ENCODE measurements around the gene ZNF22.
"Not testable (repeated sequence)": the region's sequence is repeated elsewhere in the genome, so short reads cannot be mapped to it uniquely, and the experiment has no call there.

ZNF22 gene

DNA sequence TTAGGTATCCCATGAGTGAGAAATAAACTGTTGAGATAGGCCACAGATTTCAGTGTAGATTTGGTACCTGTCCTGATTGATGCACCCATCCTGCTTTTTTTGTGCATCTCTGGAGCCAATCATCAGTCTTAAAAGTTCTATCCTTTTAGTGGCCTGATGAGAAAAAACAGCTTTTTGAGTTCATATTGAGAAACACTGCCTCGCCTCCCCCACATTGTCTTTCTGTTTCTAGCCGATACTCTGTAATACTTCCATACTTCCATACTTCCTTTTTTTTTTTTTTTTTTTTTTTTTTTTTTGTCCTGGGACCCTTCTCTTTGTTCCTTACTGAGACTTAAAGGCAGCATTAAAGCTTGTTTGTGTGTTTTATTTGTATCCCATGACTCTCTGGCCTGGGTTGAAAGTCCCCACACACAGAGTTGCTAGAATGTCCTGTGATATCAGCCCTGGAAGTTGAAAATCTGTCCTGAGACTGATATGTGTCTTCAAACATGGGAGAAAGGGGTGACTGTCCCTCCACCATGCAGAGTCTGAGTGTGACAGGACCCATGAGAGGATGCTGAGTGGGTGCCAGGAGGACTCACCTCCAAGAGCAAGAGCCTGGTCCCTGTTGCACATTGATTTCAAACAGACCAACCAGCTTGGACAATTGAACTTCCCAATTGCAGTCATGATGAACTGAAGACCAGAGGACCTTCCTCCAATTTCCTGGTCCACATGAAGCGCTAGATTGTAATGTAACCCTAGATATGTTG, 5.7 kb downstream of the ZNF22 start:
- FAIRE-seq (no peak), DNase-seq (ENCODE audit: insufficient read length, low spot score) (no peak)
- TF ChIP-seq CTCF (IDR thresholded peaks at IDR 0.05; ENCODE audit: insufficient read depth, missing control alignments): no peak

- no peak for DNase-seq (ENCODE audit: insufficient read length, low spot score)
- FAIRE-seq: peak; percentile 91
- peak; percentile 74 for TF ChIP-seq CTCF (IDR thresholded peaks at IDR 0.05; ENCODE audit: insufficient read depth, missing control alignments)
Observed at GRCh38 chr10:45008524-45009161, 7.9 kb downstream of the ZNF22 start.

DNA sequence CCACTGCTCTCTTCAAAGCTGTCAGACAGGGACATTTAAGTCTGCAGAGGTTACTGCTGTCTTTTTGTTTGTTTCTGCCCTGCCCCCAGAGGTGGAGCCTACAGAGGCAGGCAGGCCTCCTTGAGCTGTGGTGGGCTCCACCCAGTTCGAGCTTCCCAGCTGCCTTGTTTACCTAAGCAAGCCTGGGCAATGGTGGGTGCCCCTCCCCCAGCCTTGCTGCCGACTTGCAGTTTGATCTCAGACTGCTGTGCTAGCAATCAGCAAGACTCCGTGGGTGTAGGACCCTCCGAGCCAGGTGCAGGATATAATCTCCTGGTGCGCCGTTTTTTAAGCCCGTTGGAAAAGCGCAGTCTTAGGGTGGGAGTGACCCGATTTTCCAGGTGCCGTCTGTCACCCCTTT, 13.8 kb downstream of the ZNF22 start:
- FAIRE-seq: not testable (repeated sequence)

DNA sequence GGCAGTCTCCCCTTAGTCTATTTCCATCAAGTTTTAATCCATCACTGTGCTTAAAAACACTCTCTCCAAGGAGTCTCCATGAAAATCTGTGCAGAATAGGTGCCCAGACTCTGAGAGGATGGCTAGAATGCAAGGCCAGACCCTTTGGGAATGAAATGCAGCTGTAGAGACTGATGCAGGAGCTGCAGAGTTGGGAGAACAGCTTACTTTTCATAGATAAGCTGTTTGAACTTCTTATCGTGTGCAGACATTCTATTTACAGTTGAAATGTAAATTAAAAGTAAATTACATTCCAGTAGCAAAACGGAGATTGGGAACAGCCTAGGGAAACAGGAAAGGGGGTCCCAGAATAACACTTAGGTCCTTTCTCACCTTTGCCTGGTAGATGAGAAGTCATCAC, 14.9 kb downstream of the ZNF22 start:
- no peak for TF ChIP-seq CTCF (IDR thresholded peaks at IDR 0.05; ENCODE audit: insufficient read depth, missing control alignments)
- no peak for DNase-seq (ENCODE audit: insufficient read length, low spot score)
- FAIRE-seq: no peak

More for the DNA sequence above, 13.8 kb downstream of the ZNF22 start:
- DNase-seq (ENCODE audit: insufficient read length, low spot score): not testable (repeated sequence)

GRCh38 chr10:45023426-45023825, 22.7 kb downstream of the ZNF22 start:
- FAIRE-seq: no peak
- no peak for TF ChIP-seq CTCF (IDR thresholded peaks at IDR 0.05; ENCODE audit: insufficient read depth, missing control alignments)

DNA sequence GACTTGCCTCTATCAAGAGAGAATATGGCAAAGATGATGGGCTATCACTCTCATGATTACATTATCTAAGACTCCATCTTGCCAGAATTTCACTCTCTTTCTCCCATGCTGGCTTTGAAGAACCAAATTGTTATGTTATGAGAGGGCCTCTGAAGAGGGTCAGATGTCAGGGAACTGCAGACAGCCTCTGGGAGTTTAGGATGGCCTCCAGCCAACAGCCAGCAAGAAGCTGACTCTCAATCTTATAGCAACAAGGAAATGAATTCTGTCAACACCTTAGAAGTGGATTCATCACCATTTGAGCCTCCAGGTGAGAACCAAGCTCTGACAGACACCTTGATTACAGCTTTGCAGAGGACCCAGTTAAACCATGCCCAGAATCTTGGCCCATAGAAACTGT, 33.6 kb downstream of the ZNF22 start:
- no peak for TF ChIP-seq CTCF (IDR thresholded peaks at IDR 0.05; ENCODE audit: insufficient read depth, missing control alignments)
- FAIRE-seq: no peak

More at GRCh38 chr10:45023426-45023825, 22.7 kb downstream of the ZNF22 start:
- DNase-seq (ENCODE audit: insufficient read length, low spot score): no peak

DNA sequence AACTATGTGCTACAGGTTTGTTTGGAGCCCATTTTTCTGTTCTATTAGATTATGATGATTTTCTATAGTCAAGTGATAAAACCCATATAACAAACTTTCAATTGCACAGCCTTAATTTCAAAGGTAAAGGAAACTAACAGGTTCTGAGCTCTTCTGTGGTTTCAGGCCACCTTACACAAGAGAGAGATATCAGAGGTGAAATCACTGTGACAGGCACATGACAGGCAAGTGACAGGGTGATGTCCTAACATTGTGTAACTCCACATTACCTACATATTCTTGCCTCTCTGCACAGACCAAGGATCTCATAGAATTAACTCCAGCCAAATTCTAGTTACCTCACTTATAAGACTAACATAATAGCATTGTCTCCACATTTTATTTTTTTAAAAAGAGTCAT, 35.0 kb downstream of the ZNF22 start:
- no peak for FAIRE-seq
- no peak for DNase-seq (ENCODE audit: insufficient read length, low spot score)
- TF ChIP-seq CTCF (IDR thresholded peaks at IDR 0.05; ENCODE audit: insufficient read depth, missing control alignments): no peak

More for the DNA sequence above, 33.6 kb downstream of the ZNF22 start:
- DNase-seq (ENCODE audit: insufficient read length, low spot score): no peak

Data from D721Med (cell line).